Gastroesophageal sphincter (tissue), 3 donors: ENCODE results near the gene OR1L1.

Experiments used
- CTCF ChIP-seq, 4 experiments: fragments of 200-600 bp in 2 of 4; fragments of 450-650 bp in 2 of 4; sonication (generic) in 1 of 4; IDR thresholded peaks; one replicate each; pipeline ENCODE4 v1.5.1; 2017 to 2019; ENCODE audit warnings: antibody characterized with exemption in 4 of 4, mild to moderate bottlenecking in 2 of 4, moderate library complexity in 2 of 4
- EP300 ChIP-seq: sonication (generic); formaldehyde crosslinking; IDR thresholded peaks from one replicate; pipeline ENCODE4 v1.6.1; 2017; ENCODE audit warnings: antibody characterized with exemption, mild to moderate bottlenecking

- TF ChIP-seq CTCF (IDR thresholded peaks at IDR 0.05) = no peak
- TF ChIP-seq EP300 = no peak
Observed at GRCh38 chr9:122614362-122614761, 47.2 kb upstream of the OR1L1 start, which contains the start of gene OR1Q1.
